ENCODE measurements around the gene MDFI.

The MDFI gene

DNA sequence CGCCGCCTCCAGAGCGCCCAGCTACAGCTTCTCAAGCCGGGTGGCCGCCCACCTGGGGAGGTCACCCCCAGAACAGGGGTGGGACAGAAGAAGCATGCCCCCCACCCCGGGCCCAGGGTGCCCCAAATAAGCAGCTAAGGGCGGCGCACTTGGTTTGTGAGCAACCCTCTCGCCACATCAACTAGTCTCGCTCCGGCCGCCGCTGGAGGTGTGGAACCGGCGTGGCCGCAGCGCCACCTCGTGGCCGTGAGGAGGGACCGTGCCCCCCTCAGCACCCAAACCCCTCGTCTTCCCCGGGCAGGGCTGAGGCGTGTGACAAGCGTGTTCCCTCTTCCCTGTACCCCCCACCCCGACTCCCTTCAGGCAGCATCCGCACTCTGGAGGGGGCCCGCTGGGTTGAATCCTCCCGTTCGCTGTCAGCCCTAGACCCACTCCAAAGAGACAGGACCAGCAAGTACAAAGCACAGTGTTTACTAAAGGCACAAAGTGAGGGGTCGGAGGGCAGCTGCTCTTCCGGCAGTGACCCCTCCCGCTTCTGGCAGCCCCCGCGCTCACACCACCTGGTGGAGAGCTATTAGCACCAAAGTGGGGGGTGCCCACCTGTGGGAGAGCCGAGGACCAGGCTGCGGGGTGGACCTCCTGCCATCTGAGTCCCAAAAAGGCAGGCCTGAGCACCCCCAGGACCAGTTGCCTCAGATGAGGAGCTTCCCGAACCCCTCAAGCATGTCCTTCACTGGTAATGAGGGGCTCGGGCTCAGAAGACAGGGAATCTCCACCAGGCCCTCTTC lies 45.4 kb downstream of the MDFI start:
- no peak overlapping the region for H3K4me3 ChIP-seq (ENCODE audit: low read depth, low read length)
- DNase-seq (ENCODE audit: low read depth) = no peak
- TF ChIP-seq, protein P1, sequence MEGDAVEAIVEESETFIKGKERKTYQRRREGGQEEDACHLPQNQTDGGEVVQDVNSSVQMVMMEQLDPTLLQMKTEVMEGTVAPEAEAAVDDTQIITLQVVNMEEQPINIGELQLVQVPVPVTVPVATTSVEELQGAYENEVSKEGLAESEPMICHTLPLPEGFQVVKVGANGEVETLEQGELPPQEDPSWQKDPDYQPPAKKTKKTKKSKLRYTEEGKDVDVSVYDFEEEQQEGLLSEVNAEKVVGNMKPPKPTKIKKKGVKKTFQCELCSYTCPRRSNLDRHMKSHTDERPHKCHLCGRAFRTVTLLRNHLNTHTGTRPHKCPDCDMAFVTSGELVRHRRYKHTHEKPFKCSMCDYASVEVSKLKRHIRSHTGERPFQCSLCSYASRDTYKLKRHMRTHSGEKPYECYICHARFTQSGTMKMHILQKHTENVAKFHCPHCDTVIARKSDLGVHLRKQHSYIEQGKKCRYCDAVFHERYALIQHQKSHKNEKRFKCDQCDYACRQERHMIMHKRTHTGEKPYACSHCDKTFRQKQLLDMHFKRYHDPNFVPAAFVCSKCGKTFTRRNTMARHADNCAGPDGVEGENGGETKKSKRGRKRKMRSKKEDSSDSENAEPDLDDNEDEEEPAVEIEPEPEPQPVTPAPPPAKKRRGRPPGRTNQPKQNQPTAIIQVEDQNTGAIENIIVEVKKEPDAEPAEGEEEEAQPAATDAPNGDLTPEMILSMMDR (IDR thresholded peaks at IDR 0.05; ENCODE audit: control insufficient read depth, extremely low read depth, insufficient read depth) = peak; percentile 96

DNA sequence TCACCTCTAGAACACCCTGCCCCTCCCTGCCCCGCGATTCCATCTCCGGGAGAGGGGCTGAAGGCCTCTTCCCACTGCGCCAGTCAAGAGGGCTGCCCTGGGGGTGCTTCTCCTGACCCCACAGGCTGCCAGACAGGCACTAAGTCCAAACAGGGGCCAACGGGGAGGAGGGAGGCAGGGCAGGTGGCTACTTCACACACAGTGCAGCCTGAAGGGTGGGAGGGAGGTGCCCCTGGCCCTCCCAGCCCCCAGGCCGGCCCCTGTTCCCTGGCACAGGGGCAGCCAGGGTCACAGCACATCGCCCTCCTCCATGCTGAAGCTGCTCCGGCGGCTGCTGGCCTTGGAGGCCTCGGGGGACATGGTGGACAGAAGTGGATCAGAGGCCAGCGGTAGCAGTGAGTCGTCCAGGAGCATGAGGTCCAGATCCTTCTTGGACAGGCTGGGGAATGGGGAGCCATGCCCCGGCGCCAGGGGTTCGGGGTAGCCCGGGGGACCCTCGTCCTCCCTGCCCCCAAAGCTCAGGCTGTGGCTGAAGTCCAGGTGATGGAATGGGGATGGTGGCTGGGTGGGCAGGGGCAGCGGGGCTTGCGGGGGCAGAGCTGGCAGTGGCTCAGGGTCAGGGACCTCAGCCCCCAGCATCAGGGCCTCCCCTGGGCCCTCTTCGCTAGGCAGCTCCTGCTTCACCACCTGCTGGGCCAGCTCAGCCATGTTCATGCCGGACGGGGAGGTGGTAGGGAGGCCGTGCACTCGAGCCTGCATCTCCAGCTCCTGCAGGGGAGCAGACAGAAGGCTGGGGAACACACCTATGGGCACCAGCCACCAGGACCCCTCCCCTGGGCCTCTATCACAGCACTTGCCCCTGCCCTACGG lies 46.3 kb downstream of the MDFI start:
- no peak for DNase-seq (ENCODE audit: low read depth)
- TF ChIP-seq, protein P1 (IDR thresholded peaks at IDR 0.05; ENCODE audit: control insufficient read depth, extremely low read depth, insufficient read depth) = no peak
- H3K4me3 ChIP-seq (ENCODE audit: low read depth, low read length) = no peak overlapping the region

DNA sequence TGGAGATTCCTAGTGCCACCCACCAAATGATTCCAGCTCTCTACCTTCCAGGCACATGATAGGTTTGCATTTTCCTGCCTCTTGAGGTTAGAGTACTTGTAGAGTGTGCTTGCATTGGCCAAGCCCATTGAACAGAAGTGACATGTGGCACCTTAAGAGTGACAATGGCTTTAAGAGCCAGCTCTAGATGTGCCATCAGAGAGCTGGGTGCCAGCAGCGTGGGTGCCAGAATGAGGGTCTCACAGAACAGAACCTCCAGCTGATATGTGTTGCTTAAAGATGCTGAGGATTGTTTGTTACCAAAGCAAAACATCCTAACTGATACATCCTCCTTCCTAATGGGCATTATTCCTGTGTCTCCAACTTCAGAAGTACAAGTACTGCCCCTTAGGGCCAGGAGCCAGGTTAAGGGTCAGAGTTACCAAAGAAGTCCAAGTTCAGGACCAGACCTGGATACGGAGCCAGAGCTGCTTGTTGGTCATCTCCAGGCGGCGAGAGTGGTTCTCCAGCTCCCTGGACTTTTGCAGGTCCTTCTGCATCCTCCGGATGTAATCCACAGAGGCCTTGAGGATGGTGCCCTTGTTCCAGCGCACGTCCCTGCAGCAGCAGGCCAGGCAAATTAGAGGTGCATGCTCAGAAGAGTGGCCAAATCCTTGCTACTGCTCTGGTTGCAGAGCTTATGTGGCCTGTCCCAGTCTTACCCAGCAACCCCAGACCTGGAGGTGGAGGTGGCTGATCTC lies 47.5 kb downstream of the MDFI start:
- TF ChIP-seq, protein P1 (IDR thresholded peaks at IDR 0.05; ENCODE audit: control insufficient read depth, extremely low read depth, insufficient read depth) = no peak
- DNase-seq (ENCODE audit: low read depth) = no peak

GRCh38 chr6:41687501-41688175 lies 49.4 kb downstream of the MDFI start:
- TF ChIP-seq, protein P1 (IDR thresholded peaks at IDR 0.05; ENCODE audit: control insufficient read depth, extremely low read depth, insufficient read depth) = no peak
- no peak for DNase-seq (ENCODE audit: low read depth)

More for the DNA sequence above, 47.5 kb downstream of the MDFI start:
- H3K4me3 ChIP-seq (ENCODE audit: low read depth, low read length) = no peak overlapping the region

DNA sequence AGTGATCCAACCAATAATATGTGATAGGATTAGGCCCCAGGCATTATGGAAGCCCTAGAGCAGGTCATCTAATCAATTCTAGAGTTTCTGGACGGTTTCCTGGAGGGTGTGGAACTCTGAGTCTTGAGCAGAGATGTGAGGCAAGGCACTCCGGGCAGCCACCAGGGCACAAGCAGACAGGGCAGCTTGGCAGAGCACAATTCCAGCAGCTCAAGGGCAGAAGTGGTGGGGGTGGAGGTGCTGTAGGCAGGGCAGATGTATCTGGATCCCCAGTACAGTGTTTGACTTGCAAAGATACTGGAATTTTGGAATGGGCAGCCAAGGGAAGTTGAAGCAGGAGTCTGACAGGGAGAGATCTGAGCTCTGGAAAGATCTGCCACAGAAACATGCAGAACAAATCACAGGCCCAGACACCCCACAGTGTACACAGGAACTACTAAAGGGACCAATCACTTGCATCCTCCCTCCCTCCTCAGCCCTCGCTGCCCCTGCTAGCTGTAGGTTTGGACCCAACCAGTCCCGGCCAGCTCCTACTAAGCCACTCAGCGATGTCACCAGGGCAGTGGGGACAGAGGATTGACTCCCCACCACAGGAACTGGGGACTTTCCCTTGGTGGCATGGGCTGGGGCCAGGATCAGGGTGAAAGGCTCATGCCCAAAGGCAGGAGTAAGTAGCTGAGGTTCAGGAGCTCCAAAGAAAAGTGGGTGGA lies 50.1 kb downstream of the MDFI start:
- no peak overlapping the region for H3K4me3 ChIP-seq (ENCODE audit: low read depth, low read length)
- TF ChIP-seq, protein P1 (IDR thresholded peaks at IDR 0.05; ENCODE audit: control insufficient read depth, extremely low read depth, insufficient read depth) = no peak
- DNase-seq (ENCODE audit: low read depth) = no peak

More at GRCh38 chr6:41687501-41688175, 49.4 kb downstream of the MDFI start:
- H3K4me3 ChIP-seq (ENCODE audit: low read depth, low read length) = no peak overlapping the region

Measured in LNCaP clone FGC (cell line).